ENCODE measurements around the gene SSBP3.
"Not testable (repeated sequence)": the region's sequence is repeated elsewhere in the genome, so short reads cannot be mapped to it uniquely, and the experiment has no call there.

Gene SSBP3

DNA sequence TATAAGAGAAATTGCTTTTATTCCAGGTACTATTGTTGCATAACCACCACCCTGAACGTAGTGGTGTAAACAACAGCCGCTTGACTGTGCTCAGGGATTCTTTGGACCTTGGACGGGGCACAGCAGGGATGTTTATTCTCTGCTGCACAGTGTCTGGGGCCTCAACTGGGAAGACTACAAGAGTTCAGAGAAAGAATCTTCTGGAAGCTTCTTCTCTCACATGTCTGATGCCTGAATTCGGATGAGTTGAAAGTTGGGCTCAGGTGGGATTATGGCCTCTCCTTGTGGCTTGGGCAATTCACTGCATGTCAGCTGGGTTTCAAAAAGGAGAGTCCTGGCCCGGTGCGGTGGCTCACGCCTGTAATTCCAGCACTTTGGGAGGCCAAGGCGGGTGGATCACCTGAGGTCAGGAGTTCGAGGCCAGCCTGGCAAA is 19.0 kb upstream of the SSBP3 start:
- Histone ChIP-seq H3K4me1 (no peaks in the 10 kb centered on the region), H3K27ac (no peak overlapping the region), H3K9me3 (no peaks in the 10 kb centered on the region), H3K27me3 (no peaks in the 10 kb centered on the region), H3K4me3 (no peak overlapping the region), H3K36me3 (no peaks in the 10 kb centered on the region)
- TF ChIP-seq CTCF (IDR thresholded peaks at IDR 0.05) = no peak
- no peak for DNase-seq
- intact Hi-C loops (cut with DNase I; ENCODE audit: low total_unique reads) = no loop called here

DNA sequence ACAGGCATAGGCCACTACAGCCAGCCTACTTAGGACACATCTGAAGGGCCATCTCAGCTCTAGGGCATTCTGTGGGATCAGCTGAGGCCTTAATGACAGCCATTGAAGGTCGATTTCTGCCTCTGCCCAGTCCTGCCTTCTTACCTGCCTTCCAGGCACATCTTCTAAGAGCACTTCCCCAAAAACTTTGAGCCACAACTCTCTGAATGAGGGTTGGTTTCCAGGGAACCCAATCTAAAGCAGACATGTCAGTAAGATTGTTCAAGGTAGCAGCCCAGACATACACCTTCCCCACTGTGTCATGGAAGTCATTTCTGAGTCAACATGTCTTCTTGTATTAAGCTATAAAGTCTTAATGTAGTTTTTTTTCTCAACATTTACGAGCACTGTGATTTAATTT is 18.2 kb upstream of the SSBP3 start:
- no peak for TF ChIP-seq CTCF (IDR thresholded peaks at IDR 0.05)
- intact Hi-C loops (cut with DNase I; ENCODE audit: low total_unique reads) = no loop called here
- H3K27me3 ChIP-seq = no peaks in the 10 kb centered on the region
- no peaks in the 10 kb centered on the region for H3K36me3 ChIP-seq
- DNase-seq = no peak
- H3K27ac ChIP-seq = no peak overlapping the region
- H3K4me3 ChIP-seq = no peak overlapping the region
- no peaks in the 10 kb centered on the region for H3K4me1 ChIP-seq
- no peaks in the 10 kb centered on the region for H3K9me3 ChIP-seq

DNA sequence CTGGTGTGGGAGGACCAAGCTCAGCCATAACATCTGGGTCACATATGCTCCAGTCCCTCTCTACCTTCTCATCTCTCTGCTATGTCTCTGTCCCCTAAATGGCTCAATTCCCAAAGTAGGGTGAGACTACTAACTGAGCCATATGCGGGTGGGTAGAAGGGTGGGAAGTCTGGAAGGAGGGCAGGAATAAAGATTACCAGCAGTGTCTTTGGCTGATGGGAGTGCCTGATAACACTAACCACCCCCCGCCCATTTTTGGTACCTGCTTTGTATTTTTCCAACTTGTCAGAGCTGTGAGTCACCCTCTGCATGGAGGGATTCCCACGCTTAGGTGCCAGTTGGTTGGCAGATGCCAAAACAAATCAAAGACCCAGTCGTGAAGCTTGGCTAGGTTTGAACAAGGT is 14.9 kb upstream of the SSBP3 start:
- Histone ChIP-seq H3K9me3 (no peaks in the 10 kb centered on the region), H3K36me3 (no peaks in the 10 kb centered on the region), H3K27me3 (peaks cover 0 to 8% of the 10 kb centered on the region in 2 donors), H3K4me1 (no peaks in the 10 kb centered on the region), H3K4me3 (no peak overlapping the region), H3K27ac (no peak overlapping the region)
- intact Hi-C loops (cut with DNase I; ENCODE audit: low total_unique reads) = no loop called here
- no peak for TF ChIP-seq CTCF (IDR thresholded peaks at IDR 0.05)
- DNase-seq = no peak

DNA sequence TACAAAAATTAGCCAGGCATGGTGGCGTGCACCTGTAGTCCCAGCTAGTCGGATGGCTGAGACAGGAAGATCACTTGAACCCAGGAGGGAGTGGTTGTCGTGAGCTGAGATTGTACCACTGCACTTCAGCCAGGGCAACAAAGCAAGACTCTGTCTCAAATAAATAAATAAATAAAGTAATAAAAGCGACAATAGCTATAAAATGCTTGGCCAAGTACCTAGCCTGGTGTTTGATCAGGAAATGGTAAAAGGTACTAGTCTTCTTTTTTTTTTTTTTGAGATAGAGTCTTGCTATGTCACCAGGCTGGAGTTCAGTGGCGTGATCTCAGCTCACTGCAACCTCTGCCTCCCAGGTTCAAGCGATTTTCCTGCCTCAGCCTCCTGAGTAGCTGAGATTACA is 12.4 kb upstream of the SSBP3 start:
- H3K36me3 ChIP-seq; H3K9me3 ChIP-seq; intact Hi-C loops (cut with DNase I; ENCODE audit: low total_unique reads); H3K27ac ChIP-seq; DNase-seq; H3K4me1 ChIP-seq; H3K4me3 ChIP-seq: not testable (repeated sequence)
- H3K27me3 ChIP-seq = peaks cover 0 to 17% of the 10 kb centered on the region in 2 donors

- intact Hi-C loops (cut with DNase I; ENCODE audit: low total_unique reads) = no loop called here
- Histone ChIP-seq H3K27me3 (peaks cover 0 to 17% of the 10 kb centered on the region in 2 donors), H3K4me1 (peaks cover 0 to 6% (median 1%) of the 10 kb centered on the region in 4 donors), H3K4me3 (no peak overlapping the region), H3K27ac (no peak overlapping the region), H3K9me3 (no peaks in the 10 kb centered on the region), H3K36me3 (no peaks in the 10 kb centered on the region)
- TF ChIP-seq CTCF (IDR thresholded peaks at IDR 0.05) = no peak
- DNase-seq = no peak
These were observed 10.9 kb upstream of the SSBP3 start for GRCh38 chr1:54417123-54417522.

- Histone ChIP-seq H3K4me1 (peaks cover 0 to 6% (median 1%) of the 10 kb centered on the region in 4 donors), H3K9me3 (no peaks in the 10 kb centered on the region), H3K36me3 (no peaks in the 10 kb centered on the region), H3K27me3 (peaks cover 0 to 17% of the 10 kb centered on the region in 2 donors), H3K27ac (no peak overlapping the region), H3K4me3 (no peak overlapping the region)
- intact Hi-C loops (cut with DNase I; ENCODE audit: low total_unique reads) = no loop called here
- DNase-seq = no peak
- TF ChIP-seq CTCF (IDR thresholded peaks at IDR 0.05) = no peak
These were observed 10.2 kb upstream of the SSBP3 start for GRCh38 chr1:54416435-54416834.

All from tibial artery (tissue), 4 donors.